ENCODE data around the gene PCSK5.
A peak's percentile ranks its signal among the peaks of the same experiment; 100 is the strongest.
"Not testable (repeated sequence)": the region's sequence is repeated elsewhere in the genome, so short reads cannot be mapped to it uniquely, and the experiment has no call there.

Gene PCSK5

DNA sequence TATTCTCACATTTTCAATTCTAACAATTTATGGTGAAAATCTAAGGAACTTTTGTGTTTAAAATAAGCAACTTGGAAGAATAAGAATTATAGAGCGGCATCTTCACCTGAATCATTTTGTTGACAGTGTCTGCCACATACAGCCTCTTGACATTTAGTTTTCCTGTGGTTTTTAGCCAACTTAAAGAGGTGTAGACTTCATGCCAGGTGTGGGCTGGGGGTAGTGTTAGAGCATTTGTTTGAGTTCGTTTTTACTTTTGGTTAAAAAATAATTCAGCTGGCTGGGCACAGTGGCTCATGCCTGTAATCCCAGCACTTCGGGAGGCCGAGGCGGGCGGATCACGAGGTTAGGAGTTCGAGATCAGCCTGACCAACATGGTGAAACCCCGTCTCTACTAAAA lies 72.8 kb downstream of the PCSK5 start:
- not testable (repeated sequence) for DNase-seq (ENCODE audit: low spot score)

DNA sequence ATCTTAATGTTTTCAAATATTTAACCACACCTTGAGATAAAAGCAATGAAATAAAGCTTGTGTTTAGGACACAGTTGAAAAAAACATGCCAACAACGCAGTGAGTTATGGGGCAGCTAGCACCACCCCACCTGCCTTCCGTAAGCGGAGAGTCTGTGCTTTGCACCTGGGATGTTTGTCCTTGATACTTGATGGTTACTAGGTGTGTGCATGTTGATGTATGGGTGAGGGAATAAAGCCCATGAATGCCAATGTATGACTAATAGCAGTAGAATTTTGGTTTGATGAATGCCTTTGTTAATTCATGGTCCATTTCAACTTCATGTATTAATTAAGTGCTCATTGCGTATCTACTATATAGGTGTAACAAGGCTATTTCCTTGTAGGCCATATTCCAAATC lies 74.0 kb downstream of the PCSK5 start:
- no peak for DNase-seq (ENCODE audit: low spot score)

DNA sequence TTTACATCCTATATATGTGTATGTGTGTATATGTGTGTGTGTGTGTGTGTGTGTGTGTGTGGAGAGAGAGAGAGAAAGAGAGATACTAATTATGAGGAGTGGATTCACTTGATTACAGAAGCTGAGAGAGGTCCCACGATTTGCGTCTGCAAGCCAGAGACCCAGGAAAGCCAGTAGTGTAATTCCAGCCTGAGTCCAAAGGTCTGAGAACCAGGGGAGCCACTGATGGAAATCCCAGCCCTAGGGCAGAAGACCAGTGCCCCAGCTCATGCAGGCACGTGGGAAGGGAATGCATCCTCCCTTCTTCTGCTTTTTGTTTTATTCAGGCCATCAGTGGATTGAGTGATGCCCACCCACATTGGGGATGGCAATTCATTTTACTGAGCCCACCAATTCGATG lies 74.8 kb downstream of the PCSK5 start:
- DNase-seq (ENCODE audit: low spot score), result no peak

DNA sequence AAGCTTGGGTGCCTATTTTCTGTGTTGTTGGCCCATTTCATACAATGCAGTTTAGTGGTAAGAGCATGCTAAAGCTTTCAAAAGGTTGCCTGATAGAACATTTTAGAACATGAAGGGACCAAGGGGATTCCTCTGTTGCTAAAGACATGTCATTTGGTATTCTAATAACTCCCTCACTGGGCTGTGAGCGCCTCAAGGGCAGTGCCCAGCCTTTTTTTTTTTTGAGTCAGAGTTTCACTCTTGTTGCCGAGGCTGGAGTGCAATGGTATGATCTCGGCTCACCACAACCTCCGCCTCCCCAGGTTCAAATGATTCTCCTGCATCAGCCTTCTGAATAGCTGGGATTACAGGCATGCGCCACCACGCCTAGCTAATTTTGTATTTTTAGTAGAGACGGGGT lies 77.1 kb downstream of the PCSK5 start:
- DNase-seq (ENCODE audit: low spot score), result no peak

DNA sequence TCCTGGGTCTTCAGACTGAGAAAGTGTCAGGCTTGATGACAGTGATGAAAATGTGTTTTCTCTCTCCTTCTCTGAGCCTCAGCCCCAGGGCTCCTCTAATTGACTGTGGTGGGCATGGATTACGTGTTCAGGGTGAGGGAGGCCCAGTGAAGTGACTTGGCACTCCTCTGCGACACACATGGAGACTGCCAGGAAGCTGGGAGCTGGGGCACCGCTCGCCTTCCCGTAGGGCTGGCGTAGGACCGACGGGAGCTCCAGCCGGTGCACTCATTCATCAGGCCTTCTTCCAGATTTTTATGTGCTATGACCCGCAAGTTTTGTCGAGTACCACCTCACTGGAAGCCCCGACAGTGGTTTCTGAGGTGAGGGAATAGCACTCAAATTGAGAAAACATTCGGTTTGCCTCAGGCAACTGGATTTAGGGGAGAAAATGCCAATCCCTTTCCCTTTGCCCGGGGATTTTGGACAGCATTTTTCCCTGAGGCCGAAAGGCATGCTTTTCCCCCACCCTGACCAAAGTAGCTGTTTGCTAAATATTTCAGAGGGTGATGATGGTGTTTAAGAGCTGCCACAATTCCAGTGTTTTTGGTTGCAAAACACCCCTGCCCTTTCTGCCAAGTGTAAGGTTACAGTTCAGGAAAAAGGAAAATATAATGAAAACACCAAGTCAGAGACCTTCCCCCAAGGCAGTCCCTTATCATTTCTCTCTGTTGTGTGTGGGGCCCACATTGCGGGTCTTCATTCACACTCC lies 83.7 kb downstream of the PCSK5 start:
- DNase-seq (ENCODE audit: low spot score), result no peak

DNA sequence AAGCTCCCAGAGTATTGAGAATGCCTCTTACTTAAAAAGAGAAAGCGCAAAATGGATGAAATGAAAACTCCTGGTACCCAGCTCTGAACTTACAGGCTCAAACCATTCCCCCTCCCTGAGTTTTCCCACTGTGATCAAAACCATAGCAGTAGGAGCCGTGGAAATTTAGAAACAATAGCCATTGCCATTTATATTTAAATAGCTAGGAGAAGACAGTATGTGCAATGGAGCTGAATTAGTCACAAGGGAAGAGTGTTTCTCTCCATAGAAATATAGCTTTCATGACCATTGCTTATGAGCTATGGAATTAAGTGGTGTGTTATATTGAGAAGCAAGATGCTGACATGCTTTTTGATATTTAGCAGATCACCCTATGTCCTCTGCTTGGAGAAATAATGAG lies 84.6 kb downstream of the PCSK5 start:
- no peak for DNase-seq (ENCODE audit: low spot score)

DNA sequence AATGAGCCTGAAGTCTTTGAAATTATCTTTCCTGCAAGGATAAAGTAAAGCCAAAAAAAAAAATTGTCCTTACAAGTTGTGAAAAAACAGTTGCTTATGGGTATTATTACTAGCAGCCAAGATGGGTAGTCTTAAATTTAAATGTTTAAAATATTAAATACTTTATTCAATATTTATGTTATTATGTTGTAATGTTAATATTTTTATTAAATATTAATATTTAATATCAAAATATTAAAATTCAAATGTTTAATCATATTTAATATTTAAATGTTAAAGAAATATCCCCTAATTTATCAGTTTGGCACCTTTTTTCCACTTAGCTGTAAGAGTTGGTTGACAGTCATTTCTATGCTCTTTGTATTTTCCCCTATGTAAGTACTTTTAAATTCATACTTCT lies 86.1 kb downstream of the PCSK5 start:
- DNase-seq (ENCODE audit: low spot score), result no peak

DNA sequence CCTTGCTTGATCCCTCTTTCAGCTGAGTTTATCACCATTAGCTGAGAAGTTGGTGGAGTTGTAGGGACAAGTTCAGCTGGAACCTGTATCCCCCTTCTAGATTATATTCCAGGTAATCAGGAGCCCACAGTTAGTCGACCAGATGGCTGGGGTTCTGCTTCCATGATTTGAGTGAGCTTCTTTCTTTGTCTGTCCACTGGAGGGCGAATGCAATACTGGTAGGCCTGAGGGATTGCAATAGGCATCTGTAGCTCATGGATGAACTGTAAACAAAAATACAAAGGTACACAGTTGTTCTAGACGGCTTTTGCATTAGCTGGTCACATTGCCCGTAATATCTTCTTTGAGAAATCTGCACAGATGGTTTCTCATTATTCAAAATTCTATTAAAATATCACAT lies 88.9 kb downstream of the PCSK5 start:
- peak; percentile 17 for DNase-seq (ENCODE audit: low spot score)

DNA sequence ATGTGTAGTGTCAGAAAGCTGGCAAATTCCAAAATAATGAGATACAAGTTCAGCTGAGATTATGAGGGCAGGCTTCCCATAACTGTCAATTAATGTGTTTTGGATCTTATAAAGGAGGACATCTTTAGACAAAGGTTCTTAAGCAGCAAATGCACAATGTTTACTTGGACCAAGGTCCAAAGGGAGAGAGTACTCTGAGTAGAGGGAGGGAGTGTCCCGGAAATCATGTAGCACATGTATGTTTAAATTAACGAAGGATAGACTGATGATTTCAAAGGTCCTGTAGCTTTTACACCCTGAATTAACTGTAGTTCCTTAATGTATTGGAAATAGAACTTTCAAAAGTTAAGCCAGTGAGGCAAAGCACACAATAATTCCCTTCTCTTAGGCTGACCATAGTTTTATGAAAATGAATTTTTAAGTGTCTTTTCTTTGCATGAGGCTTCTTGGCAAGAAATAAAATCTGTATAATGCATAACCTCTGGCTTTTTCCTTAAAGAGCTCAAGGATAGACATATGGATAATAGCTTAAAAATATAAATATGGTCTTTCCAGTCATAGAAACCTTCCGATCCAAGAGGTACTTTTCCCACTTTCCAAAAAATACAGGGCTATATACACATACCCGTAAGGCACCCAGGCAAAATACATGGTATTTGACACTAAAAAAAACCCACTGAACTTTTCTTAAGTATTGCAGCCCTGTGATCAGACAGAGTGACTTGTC lies 93.0 kb downstream of the PCSK5 start:
- no peak for DNase-seq (ENCODE audit: low spot score)

DNA sequence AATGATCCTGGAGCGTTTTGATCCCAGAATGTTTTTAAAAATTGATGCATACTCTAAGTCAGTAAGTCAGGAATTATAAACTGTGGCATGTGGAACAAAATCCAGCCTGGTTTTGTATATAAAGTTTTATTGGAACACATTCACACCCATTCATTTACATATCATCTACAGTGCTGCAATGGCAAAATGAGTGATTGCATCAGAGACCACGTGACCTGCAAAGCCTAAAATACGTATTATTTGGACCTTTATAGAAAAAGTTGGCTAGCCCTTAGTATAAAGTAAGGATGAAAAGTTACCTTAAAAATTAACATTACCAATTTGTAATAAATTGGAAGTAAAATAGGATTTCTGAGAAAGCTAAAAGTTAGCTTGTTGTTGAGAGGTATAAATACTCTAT lies 95.0 kb downstream of the PCSK5 start:
- DNase-seq (ENCODE audit: low spot score), result no peak

DNA sequence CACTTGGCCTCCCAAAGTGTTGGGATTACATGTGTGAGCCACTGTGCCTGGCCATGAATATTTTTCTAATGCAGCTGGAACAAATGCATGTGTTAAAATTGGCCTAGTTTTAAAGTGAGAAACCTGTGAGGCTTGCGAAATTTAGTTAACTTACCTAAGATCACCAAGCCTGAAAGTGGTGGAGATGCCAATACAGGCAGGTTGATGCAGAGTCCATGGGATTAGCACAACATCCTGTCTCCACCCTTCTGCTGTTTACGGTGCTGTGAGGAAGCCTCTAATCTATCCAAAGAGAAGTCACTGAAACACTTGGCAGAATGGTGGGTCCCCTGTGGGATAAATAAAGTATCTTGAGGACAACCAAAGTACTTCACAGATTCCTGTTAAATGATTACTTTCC lies 98.2 kb downstream of the PCSK5 start:
- no peak for DNase-seq (ENCODE audit: low spot score)

DNA sequence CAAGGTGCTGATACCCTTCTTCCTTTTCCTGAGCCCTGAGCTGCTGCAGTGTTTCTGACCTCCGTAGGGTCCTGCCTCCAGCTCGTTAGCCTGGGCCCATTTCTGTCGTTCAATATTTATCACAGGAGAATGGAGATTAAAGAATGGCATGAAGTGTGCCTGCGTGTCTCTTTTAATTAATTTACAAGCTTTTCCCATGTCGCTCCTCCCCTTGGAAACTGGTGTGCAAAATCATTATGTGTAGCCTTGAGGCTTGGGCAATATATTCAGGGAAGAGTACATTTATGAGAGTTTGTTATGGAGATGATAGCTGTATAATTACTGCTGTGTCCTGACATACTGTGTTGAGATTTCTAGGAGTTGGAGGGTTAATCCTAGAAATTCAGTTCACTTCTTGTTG lies 99.7 kb downstream of the PCSK5 start:
- DNase-seq (ENCODE audit: low spot score), result no peak

DNA sequence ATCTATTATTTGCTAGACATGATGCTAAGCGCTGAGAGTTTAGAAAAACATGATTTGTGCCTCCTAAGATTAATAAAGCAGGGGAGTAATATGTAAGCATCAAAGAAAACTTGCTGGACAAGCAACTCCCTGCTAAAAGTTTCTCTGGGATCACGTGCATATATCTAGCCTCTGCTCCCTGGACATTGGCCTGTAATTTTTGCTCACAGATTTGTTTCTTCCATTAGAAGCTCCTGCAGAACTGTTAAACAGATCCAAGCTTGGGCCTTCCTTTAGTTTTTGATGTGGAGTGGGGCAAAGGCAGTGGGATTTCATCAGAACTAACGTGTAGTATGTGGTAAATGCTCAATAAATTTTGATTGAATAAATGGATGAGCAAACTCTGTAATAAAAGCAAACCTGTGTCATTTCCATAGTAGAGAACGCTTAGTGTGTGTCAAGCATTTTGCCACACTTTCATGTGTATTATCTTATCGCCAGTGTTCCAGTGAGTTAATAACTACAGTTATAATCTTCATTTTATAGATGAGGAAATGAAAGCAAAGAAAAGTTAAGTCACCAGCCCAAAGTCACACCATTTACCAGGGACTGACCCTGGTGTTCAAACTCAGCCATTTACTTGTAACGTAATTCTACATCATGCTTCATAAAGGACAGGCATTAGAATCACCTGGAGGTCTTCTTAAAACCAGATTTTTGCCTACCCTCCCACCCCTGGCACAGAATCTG lies 100.3 kb downstream of the PCSK5 start:
- no peak for DNase-seq (ENCODE audit: low spot score)

DNA sequence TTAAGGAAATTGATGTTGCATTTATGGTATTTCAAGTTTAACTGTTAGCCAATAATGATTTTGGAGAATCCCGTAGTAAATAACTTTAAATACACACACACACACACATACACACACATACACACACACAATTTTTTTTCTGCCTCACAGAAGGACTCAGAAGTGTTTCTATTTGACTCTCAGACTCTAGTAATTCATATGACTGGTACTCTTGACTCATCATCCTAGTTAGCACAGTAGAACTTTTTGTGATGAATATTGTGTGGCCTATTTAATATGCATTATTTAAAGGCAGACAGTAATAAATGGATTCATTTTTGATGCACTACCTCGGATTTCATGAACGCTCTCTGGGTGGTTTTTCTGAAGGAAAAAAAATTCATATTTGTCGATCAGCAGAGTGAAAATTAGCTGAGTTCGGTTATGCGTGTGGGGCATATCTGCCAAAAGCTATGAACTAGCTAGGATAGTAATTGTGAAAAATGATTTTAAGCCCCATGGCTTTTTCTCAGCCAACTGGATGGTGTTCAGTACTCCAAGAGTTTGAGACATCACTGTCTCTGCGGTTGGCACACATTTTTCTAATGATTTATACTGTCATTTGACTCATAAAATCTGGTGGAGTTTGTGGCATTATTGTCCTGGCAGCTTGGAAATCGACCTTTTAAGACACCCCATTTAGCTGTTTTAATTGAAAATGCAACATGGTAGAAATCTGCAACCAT lies 102.2 kb downstream of the PCSK5 start:
- DNase-seq (ENCODE audit: low spot score), result no peak

DNA sequence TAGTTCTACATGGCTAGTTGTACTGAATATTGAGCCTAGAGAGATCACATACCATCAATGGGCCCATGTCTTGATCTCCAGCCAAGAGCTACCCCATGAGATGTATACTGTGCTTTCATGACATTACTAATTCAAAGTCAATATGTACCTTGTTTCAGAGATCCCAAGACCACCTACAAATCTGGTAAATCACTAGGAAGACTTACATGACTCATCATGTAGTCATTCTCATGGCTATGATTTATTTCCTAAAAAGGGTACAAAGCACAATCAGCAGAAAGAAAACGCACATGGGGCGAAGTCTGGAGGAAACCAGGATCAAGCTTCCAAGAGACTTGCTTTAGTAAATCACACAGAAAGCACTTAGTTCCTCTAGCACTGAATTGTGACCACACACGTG lies 103.0 kb downstream of the PCSK5 start:
- DNase-seq (ENCODE audit: low spot score), result no peak

DNA sequence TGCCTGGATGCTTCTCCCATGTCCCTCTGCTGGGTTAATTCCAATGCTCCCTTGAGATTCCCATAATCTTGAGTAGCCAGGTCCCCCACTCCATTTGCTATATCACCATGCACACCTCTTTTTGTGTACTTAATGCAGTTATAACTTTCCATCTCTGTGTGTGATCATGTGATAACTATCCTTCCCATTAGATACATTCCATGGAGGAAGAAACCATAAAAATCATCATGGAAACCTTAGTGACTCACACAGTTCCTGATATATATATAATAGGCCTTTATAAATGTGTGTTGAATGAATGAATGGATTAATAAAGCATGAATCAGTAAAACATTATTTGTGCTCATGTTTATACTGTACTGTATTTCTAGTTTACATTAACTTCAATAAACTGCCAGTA lies 104.6 kb downstream of the PCSK5 start:
- no peak for DNase-seq (ENCODE audit: low spot score)

DNA sequence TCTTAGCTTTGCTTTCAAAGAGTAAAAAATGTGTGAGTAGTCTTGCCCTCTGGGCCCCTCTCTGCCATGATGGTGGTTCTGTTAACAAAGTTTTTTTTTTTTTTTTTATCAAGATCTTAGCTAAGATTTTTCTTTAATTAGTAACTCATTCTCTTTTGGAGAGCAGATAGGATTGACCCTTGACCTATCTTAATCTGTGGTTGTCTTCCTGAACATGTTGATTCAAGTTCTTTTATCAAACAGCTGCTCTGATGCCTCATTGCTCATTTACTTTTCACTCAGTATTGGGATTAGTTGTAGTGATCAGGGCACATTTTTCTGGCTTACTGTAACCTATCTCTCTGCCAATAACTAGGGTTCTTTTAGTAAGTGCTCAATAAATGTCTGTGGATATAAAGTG lies 106.3 kb downstream of the PCSK5 start:
- no peak for DNase-seq (ENCODE audit: low spot score)

DNA sequence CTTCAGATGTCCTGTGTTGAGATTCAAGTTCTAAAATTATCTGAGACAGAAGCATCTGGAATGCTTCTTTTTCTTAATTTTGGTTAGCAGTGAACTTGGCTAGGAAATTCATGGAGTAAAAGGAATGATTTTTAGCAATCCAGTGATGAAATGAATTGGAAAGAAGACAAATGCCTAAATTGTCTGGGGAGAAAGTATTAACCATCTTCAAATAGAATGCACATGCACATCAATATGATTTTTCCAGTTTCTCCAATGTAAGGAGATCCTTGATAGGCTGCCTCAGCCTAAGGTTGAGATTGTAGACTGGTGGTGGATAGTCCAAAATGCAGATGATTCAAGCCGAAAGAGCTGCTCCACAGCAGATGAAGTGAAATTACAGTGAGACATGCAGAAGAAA lies 106.7 kb downstream of the PCSK5 start:
- no peak for DNase-seq (ENCODE audit: low spot score)

DNA sequence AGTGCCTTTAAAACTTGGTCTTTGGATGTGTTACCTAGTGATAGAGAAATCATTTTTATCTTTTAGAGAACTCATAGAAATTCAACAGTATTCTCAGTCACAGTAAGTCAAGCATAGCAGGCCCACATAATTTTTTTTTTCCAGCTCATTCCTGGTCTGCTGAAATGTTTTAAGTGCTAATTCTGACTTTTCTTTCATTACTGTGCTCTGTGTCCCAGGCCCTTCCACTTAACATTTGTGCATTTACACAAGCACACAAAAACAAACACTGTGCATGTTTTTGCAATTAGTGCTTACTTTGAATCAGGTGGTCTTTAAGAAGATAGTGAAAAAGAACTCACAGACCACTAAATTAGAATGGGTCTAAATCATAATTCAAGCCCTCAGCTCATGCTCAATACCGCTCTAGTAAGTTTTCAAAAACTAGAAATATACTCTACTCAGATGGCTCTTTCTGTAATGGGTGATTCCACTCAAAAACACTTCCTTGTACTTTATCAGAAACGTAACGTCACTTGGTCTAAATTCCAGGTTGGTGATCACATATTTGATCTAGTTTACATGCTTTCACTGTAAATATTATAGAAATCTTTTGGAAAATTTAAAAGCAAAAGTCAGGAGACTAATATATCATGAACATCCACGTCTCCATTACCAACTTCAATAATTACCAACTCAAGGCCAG lies 107.8 kb downstream of the PCSK5 start:
- DNase-seq (ENCODE audit: low spot score), result no peak

DNA sequence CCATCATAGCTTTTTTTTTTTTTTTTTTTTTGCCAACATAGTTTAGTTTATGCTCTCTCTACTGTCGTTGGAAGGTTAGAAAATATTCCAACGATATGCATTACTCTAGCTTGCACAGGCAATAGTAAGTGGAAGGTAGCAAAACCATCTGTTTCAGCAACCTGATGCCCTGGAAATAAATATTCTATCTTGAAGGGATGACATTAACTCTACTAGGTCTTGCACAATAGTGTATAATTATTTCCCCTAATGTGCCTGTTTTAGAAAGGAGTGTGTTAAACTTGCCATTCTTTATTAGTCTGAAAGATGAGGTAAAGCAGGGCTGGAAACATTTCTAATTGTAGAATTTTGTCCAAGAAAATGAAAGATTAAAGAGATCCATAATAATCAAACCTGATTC lies 111.0 kb downstream of the PCSK5 start:
- no peak for DNase-seq (ENCODE audit: low spot score)

DNA sequence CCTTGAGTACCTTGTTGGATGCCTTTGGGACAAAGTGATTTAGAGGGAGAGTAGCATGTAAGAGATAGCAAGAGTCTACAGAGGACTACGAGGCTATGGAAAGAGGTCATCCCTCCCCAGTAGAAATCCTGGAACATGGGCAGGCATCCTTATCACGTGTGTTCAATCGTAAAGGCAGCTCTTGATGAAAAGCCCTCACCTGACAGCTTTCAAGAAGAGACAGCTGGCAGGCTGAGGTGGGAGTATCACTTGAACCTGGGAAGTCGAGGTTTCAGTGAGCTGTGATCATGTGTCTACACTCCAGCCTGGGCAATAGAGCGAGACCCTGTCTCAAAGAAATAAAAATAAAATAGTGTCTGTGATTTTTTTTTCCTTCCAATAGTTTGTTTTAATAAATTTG lies 112.6 kb downstream of the PCSK5 start:
- no peak for DNase-seq (ENCODE audit: low spot score)

DNA sequence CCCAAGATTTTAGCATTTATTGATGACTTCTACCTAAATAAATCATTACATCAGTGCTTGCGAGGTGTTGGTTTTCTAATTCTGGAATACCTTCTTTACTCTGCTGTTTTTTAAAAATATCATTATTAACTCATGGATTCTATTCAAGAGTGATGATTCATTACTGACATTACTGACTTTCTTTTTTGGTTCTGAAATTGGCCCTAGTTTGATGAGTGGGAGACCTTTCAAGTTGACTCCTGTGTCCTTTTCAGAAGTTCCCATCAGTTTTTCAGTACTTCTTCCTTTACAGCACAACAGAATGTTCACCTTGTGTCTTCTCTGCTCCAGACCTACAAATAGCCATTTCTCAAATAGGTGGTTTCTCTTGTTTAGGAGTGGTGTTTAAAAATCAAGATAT lies 114.1 kb downstream of the PCSK5 start:
- DNase-seq (ENCODE audit: low spot score), result no peak

All from HuH-7.5 (cell line).